Measurements from ENCODE around the gene ARID1B. TPM values are rescaled to one million over a fixed set of nuclear protein-coding genes. Genes with fewer than 3 reads are reported as not detected.

ARID1B gene
- total and polyA plus RNA-seq, 12 donors: 11.2 to 63.2 (median 52.2) TPM

- Histone ChIP-seq H3K4me3 (no peak overlapping the region), H3K27me3 (no peaks in the 10 kb centered on the region), H3K9me3 (no peaks in the 10 kb centered on the region), H3K4me1 (peaks cover 10 to 81% (median 65%) of the 10 kb centered on the region in 9 donors), H3K36me3 (no peaks in the 10 kb centered on the region), H3K27ac (peak overlapping the region in 3 of 10 donors; percentile 2 to 41 (median 38))
- intact Hi-C loops (cut with DNase I): loop anchor here in 4 of 10 donors (5.0 to 10.0 kb wide), 4 partner anchors 62 to 385 kb away; no protein-coding TSS in a partner anchor
- ATAC-seq (peak in 5 of 8 donors; percentile 36 to 79 (median 63)), DNase-seq (peak in 1 of 2 donors; percentile 30)
- no peak for TF ChIP-seq CTCF (IDR thresholded peaks at IDR 0.05)
- 14 to 40% methylated on average over 2 of the region's 2 CpGs for WGBS, 2 donors
Measured at GRCh38 chr6:156949376-156949775, 172.2 kb downstream of the ARID1B start.

- intact Hi-C loops (cut with DNase I): loop anchor here in 7 of 10 donors (5.0 to 10.0 kb wide), 6 partner anchors 72 to 265 kb away; partner anchors contain the start of gene ARID1B (in 2 of the 7)
- no peak for TF ChIP-seq CTCF (IDR thresholded peaks at IDR 0.05)
- no peak overlapping the region for H3K4me3 ChIP-seq
- no peaks in the 10 kb centered on the region for H3K9me3 ChIP-seq
- no peaks in the 10 kb centered on the region for H3K36me3 ChIP-seq
- H3K27me3 ChIP-seq: no peaks in the 10 kb centered on the region
- 75 to 93% methylated on average over 2 of the region's 2 CpGs for WGBS, 2 donors
- H3K4me1 ChIP-seq: peaks cover 10 to 88% (median 72%) of the 10 kb centered on the region in 9 donors
- ATAC-seq (no peak), DNase-seq (no peak)
- peak overlapping the region in 2 of 10 donors; percentile 2 to 41 for H3K27ac ChIP-seq
Measured at GRCh38 chr6:156950084-156950483, 172.9 kb downstream of the ARID1B start.

- H3K4me3 ChIP-seq: no peak overlapping the region
- no peaks in the 10 kb centered on the region for H3K27me3 ChIP-seq
- ATAC-seq (no peak), DNase-seq (no peak)
- H3K36me3 ChIP-seq: no peaks in the 10 kb centered on the region
- no peak overlapping the region for H3K27ac ChIP-seq
- 85 to 88% methylated on average over 5 of the region's 5 CpGs for WGBS, 2 donors
- intact Hi-C loops (cut with DNase I): loop anchor here in 7 of 10 donors (5.0 to 10.0 kb wide), 6 partner anchors 72 to 266 kb away; partner anchors contain the start of gene ARID1B (in 2 of the 7)
- TF ChIP-seq CTCF (IDR thresholded peaks at IDR 0.05): no peak
- no peaks in the 10 kb centered on the region for H3K9me3 ChIP-seq
- H3K4me1 ChIP-seq: peaks cover 12 to 90% (median 77%) of the 10 kb centered on the region in 9 donors
Measured at GRCh38 chr6:156950531-156950930, 173.4 kb downstream of the ARID1B start.

- no peaks in the 10 kb centered on the region for H3K27me3 ChIP-seq
- H3K27ac ChIP-seq: peak overlapping the region in 2 of 10 donors; percentile 57 to 59
- no peaks in the 10 kb centered on the region for H3K9me3 ChIP-seq
- peaks cover 15 to 100% (median 88%) of the 10 kb centered on the region in 9 donors for H3K4me1 ChIP-seq
- WGBS, 2 donors: 86 to 87% methylated on average over 5 of the region's 5 CpGs
- DNase-seq (no peak), ATAC-seq (no peak)
- no peak overlapping the region for H3K4me3 ChIP-seq
- intact Hi-C loops (cut with DNase I): loop anchor here in 7 of 10 donors (2.0 to 10.0 kb wide), 8 partner anchors 26 to 268 kb away; partner anchors contain the start of gene ARID1B (in 2 of the 7)
- TF ChIP-seq CTCF (IDR thresholded peaks at IDR 0.05): no peak
- H3K36me3 ChIP-seq: no peaks in the 10 kb centered on the region
Measured at GRCh38 chr6:156952401-156952800, 175.2 kb downstream of the ARID1B start.

Measured in heart right ventricle (tissue), 16 donors.